Measurements from ENCODE around the gene CCDC148.
"Not testable (repeated sequence)": the region's sequence is repeated elsewhere in the genome, so short reads cannot be mapped to it uniquely, and the experiment has no call there.

CCDC148 gene

GRCh38 chr2:158273791-158274190, 182.8 kb downstream of the CCDC148 start:
- no peak for DNase-seq

GRCh38 chr2:158270536-158270935, 186.0 kb downstream of the CCDC148 start:
- no peak for DNase-seq

GRCh38 chr2:158269143-158269542, 187.4 kb downstream of the CCDC148 start:
- peak; percentile 82 for DNase-seq

GRCh38 chr2:158266111-158266510, 190.4 kb downstream of the CCDC148 start:
- DNase-seq, result no peak

- DNase-seq, result peak; percentile 71
Observed at GRCh38 chr2:158255257-158255656, 201.3 kb downstream of the CCDC148 start.

- no peak for DNase-seq
Observed at GRCh38 chr2:158253170-158253569, 203.4 kb downstream of the CCDC148 start.

- DNase-seq, result no peak
Observed at GRCh38 chr2:158251356-158251755, 205.2 kb downstream of the CCDC148 start.

GRCh38 chr2:158243392-158243791, 213.2 kb downstream of the CCDC148 start:
- DNase-seq, result no peak

GRCh38 chr2:158242280-158242679, 214.3 kb downstream of the CCDC148 start:
- DNase-seq, result no peak

- no peak for DNase-seq
Observed at GRCh38 chr2:158240975-158241374, 215.6 kb downstream of the CCDC148 start.

GRCh38 chr2:158239271-158239670, 217.3 kb downstream of the CCDC148 start:
- DNase-seq, result no peak

GRCh38 chr2:158234497-158234896, 222.1 kb downstream of the CCDC148 start:
- DNase-seq, result no peak

- no peak for DNase-seq
Observed at GRCh38 chr2:158232476-158232875, 224.1 kb downstream of the CCDC148 start.

GRCh38 chr2:158228943-158229508, 227.5 kb downstream of the CCDC148 start:
- DNase-seq, result no peak

GRCh38 chr2:158223066-158223465, 233.5 kb downstream of the CCDC148 start:
- DNase-seq, result not testable (repeated sequence)

GRCh38 chr2:158221063-158222020, 235.2 kb downstream of the CCDC148 start:
- DNase-seq, result no peak

- no peak for DNase-seq
Observed at GRCh38 chr2:158217593-158217992, 239.0 kb downstream of the CCDC148 start.

GRCh38 chr2:158214431-158214830, 242.1 kb downstream of the CCDC148 start:
- no peak for DNase-seq

GRCh38 chr2:158213773-158214172, 242.8 kb downstream of the CCDC148 start:
- no peak for DNase-seq

GRCh38 chr2:158212301-158212700, 244.3 kb downstream of the CCDC148 start:
- no peak for DNase-seq

GRCh38 chr2:158211502-158211901, 245.1 kb downstream of the CCDC148 start:
- DNase-seq, result no peak

- DNase-seq, result no peak
Observed at GRCh38 chr2:158207354-158207753, 249.2 kb downstream of the CCDC148 start.

- DNase-seq, result peak; percentile 3
Observed at GRCh38 chr2:158205215-158205614, 251.3 kb downstream of the CCDC148 start.

GRCh38 chr2:158204741-158205165, 251.8 kb downstream of the CCDC148 start:
- no peak for DNase-seq
